Muscle layer of duodenum (tissue), 2 donors: ENCODE results near the gene FAM131C.
A peak's percentile ranks its signal among the peaks of the same experiment; 100 is the strongest.
"Not testable (repeated sequence)": the region's sequence is repeated elsewhere in the genome, so short reads cannot be mapped to it uniquely, and the experiment has no call there.

Experiments
- H3K27ac ChIP-seq: one replicate; pipeline ENCODE4 v1.7.0; 2013; ENCODE audit warnings: mild to moderate bottlenecking, low read length
- H3K27me3 ChIP-seq: one replicate; pipeline ENCODE4 v1.7.0; 2013; ENCODE audit warnings: low read depth, mild to moderate bottlenecking, control low read depth, low read length
- H3K36me3 ChIP-seq, 2 donors: one replicate each; pipeline ENCODE4 v1.7.0; 2013; ENCODE audit warnings: low read length in 2 of 2, control low read depth in 1 of 2, mild to moderate bottlenecking in 1 of 2; ENCODE audit not compliant: insufficient read depth in 2 of 2, control insufficient read depth in 1 of 2
- H3K4me1 ChIP-seq, 2 donors: one replicate each; pipeline ENCODE4 v1.7.0; 2013; ENCODE audit warnings: low read length in 2 of 2, mild to moderate bottlenecking in 2 of 2, control low read depth in 1 of 2, moderate library complexity in 1 of 2; ENCODE audit not compliant: insufficient read depth in 2 of 2, control insufficient read depth in 1 of 2
- H3K4me3 ChIP-seq, 2 donors: one replicate each; pipeline ENCODE4 v1.7.0; 2013; ENCODE audit warnings: low read length in 2 of 2, low read depth in 1 of 2, mild to moderate bottlenecking in 1 of 2
- H3K9me3 ChIP-seq, 2 donors: one replicate each; pipeline ENCODE4 v1.7.0; 2013; ENCODE audit warnings: low read length in 2 of 2, control low read depth in 1 of 2, mild to moderate bottlenecking in 1 of 2; ENCODE audit not compliant: control insufficient read depth in 1 of 2
- donor health status: healthy.

Gene FAM131C

GRCh38 chr1:16053781-16054502 is 19.5 kb downstream of the FAM131C start:
- H3K4me1 ChIP-seq, result no peaks in the 10 kb centered on the region
- H3K27ac ChIP-seq, result no peak overlapping the region
- no peaks in the 10 kb centered on the region for H3K27me3 ChIP-seq
- no peaks in the 10 kb centered on the region for H3K36me3 ChIP-seq
- H3K4me3 ChIP-seq, result no peak overlapping the region
- no peaks in the 10 kb centered on the region for H3K9me3 ChIP-seq

GRCh38 chr1:16051949-16052348 is 21.5 kb downstream of the FAM131C start:
- not testable (repeated sequence) for H3K27ac ChIP-seq, H3K9me3 ChIP-seq, H3K27me3 ChIP-seq, H3K4me1 ChIP-seq, H3K4me3 ChIP-seq, H3K36me3 ChIP-seq

- H3K4me1 ChIP-seq, result peaks cover 0 to 4% of the 10 kb centered on the region in 2 donors
- no peak overlapping the region for H3K27ac ChIP-seq
- H3K27me3 ChIP-seq, result no peaks in the 10 kb centered on the region
- no peaks in the 10 kb centered on the region for H3K9me3 ChIP-seq
- H3K4me3 ChIP-seq, result no peak overlapping the region
- no peaks in the 10 kb centered on the region for H3K36me3 ChIP-seq
These were observed 22.4 kb downstream of the FAM131C start for GRCh38 chr1:16051039-16051438.

- H3K36me3 ChIP-seq, result no peaks in the 10 kb centered on the region
- no peak overlapping the region for H3K4me3 ChIP-seq
- H3K9me3 ChIP-seq, result no peaks in the 10 kb centered on the region
- peaks cover 0 to 4% of the 10 kb centered on the region in 2 donors for H3K4me1 ChIP-seq
- H3K27me3 ChIP-seq, result no peaks in the 10 kb centered on the region
- no peak overlapping the region for H3K27ac ChIP-seq
These were observed 23.1 kb downstream of the FAM131C start for GRCh38 chr1:16050328-16050727.

GRCh38 chr1:16048573-16049189 is 24.8 kb downstream of the FAM131C start:
- Histone ChIP-seq H3K4me3 (peak overlapping the region; percentile 16 to 60), H3K36me3 (no peaks in the 10 kb centered on the region), H3K27me3 (no peaks in the 10 kb centered on the region), H3K27ac (no peak overlapping the region), H3K9me3 (no peaks in the 10 kb centered on the region), H3K4me1 (peaks cover 0 to 4% of the 10 kb centered on the region in 2 donors)

- peaks cover 0 to 4% of the 10 kb centered on the region in 2 donors for H3K4me1 ChIP-seq
- no peaks in the 10 kb centered on the region for H3K27me3 ChIP-seq
- H3K9me3 ChIP-seq, result no peaks in the 10 kb centered on the region
- no peak overlapping the region for H3K27ac ChIP-seq
- no peaks in the 10 kb centered on the region for H3K36me3 ChIP-seq
- H3K4me3 ChIP-seq, result peak overlapping the region in 1 of 2 donors; percentile 60
These were observed 25.5 kb downstream of the FAM131C start for GRCh38 chr1:16047791-16048475.

GRCh38 chr1:16046842-16047241 is 26.6 kb downstream of the FAM131C start:
- Histone ChIP-seq H3K27ac (no peak overlapping the region), H3K4me1 (peaks cover 0 to 4% of the 10 kb centered on the region in 2 donors), H3K27me3 (no peaks in the 10 kb centered on the region), H3K4me3 (no peak overlapping the region), H3K36me3 (no peaks in the 10 kb centered on the region), H3K9me3 (no peaks in the 10 kb centered on the region)

GRCh38 chr1:16043950-16044349 is 29.5 kb downstream of the FAM131C start:
- Histone ChIP-seq H3K4me3 (no peak overlapping the region), H3K27ac (no peak overlapping the region), H3K4me1 (peaks cover 0 to 4% of the 10 kb centered on the region in 2 donors), H3K36me3 (no peaks in the 10 kb centered on the region), H3K27me3 (no peaks in the 10 kb centered on the region), H3K9me3 (no peaks in the 10 kb centered on the region)

- H3K27ac ChIP-seq, result no peak within 1 kb of the TSS
- no peak within 1 kb of the TSS for H3K4me3 ChIP-seq
- H3K36me3 ChIP-seq, result no peaks in the 10 kb centered on the region
- H3K27me3 ChIP-seq, result no peaks in the 10 kb centered on the region
- H3K9me3 ChIP-seq, result no peaks in the 10 kb centered on the region
- H3K4me1 ChIP-seq, result peaks cover 0 to 4% of the 10 kb centered on the region in 2 donors
These were observed 29.9 kb downstream of the FAM131C start, which contains the start of gene CLCNKB for GRCh38 chr1:16043521-16043920. Gene CLCNKB, plus strand, starts transcription at chr1:16043782. Its CDS starts 711 bp downstream, at chr1:16044493.

- H3K27me3 ChIP-seq, H3K36me3 ChIP-seq, H3K9me3 ChIP-seq, H3K4me3 ChIP-seq, H3K27ac ChIP-seq, H3K4me1 ChIP-seq: not testable (repeated sequence)
These were observed 30.8 kb downstream of the FAM131C start for GRCh38 chr1:16042654-16043053.

GRCh38 chr1:16042096-16042495 is 31.4 kb downstream of the FAM131C start:
- H3K27me3 ChIP-seq, result no peaks in the 10 kb centered on the region

More at GRCh38 chr1:16042096-16042495, 31.4 kb downstream of the FAM131C start:
- no peak overlapping the region for H3K27ac ChIP-seq
- no peaks in the 10 kb centered on the region for H3K4me1 ChIP-seq
- H3K36me3 ChIP-seq, result no peaks in the 10 kb centered on the region
- no peaks in the 10 kb centered on the region for H3K9me3 ChIP-seq
- no peak overlapping the region for H3K4me3 ChIP-seq
